AG04449 (cell line): ENCODE data around the gene PTGES3L.

ENCODE experiments used
- CTCF ChIA-PET: fragments of 350-600 bp; formaldehyde crosslinking; extraction: SDS; loops from one replicate; lab custom pipeline; 2021; ENCODE audit warnings: antibody characterized with exemption; lab: Yijun Ruan, JAX
- POLR2A ChIA-PET: fragments of 400-600, 350-600 bp; formaldehyde crosslinking; extraction: SDS; loops from one replicate; lab custom pipeline; 2020; ENCODE audit warnings: antibody characterized with exemption, inconsistent platforms; lab: Yijun Ruan, JAX
- DNase-seq: peaks from one replicate; pipeline ENCODE4 v3.0.0-alpha.2; 2010; ENCODE audit warnings: low read depth, low spot score
- H3K4me3 ChIP-seq: 2 replicates; pipeline ENCODE4 v1.5.1; 2011; ENCODE audit warnings: low read depth, mild to moderate bottlenecking, control low read depth, low read length
- TF ChIP-seq, protein P1 (sequence below): IDR thresholded peaks from one replicate; pipeline ENCODE4 v1.5.1; 2011; ENCODE audit warnings: mild to moderate bottlenecking, moderate library complexity, low read length, control low read depth, inconsistent platforms; ENCODE audit not compliant: insufficient read depth; ENCODE audit errors: missing control alignments

The PTGES3L gene

DNA sequence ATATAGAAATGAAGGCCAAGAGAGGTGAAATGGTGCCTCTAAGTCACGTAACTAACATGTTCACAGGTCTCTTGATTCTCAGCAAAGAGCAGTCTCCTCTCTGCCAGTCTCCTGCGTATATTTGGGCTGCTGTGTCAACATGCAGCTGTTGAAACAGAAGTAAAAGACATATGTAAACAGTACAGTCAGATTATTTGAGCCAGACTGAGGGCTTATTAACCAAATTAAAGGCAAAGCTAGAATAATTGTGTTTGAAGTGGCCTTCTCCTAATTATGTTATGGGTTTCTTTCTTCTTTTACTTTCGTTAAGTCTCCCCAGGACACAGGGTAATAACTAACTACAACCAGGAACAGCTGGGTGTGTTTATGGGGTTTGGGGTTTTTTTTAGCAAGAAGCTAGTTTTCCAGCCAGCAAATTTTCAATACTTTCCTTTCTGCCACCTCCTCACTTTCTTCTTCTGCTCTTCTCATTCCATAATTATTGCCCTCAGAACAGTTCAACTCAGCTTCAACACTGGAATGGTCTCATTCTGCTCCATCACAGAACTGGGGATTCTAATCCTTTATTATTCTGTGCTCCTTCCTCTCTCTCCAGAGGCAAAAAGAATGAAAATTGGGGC lies 60.9 kb downstream of the PTGES3L start:
- DNase-seq = no peak
- TF ChIP-seq, protein P1, sequence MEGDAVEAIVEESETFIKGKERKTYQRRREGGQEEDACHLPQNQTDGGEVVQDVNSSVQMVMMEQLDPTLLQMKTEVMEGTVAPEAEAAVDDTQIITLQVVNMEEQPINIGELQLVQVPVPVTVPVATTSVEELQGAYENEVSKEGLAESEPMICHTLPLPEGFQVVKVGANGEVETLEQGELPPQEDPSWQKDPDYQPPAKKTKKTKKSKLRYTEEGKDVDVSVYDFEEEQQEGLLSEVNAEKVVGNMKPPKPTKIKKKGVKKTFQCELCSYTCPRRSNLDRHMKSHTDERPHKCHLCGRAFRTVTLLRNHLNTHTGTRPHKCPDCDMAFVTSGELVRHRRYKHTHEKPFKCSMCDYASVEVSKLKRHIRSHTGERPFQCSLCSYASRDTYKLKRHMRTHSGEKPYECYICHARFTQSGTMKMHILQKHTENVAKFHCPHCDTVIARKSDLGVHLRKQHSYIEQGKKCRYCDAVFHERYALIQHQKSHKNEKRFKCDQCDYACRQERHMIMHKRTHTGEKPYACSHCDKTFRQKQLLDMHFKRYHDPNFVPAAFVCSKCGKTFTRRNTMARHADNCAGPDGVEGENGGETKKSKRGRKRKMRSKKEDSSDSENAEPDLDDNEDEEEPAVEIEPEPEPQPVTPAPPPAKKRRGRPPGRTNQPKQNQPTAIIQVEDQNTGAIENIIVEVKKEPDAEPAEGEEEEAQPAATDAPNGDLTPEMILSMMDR = no peak
- H3K4me3 ChIP-seq = no peak overlapping the region
- ChIA-PET CTCF (interaction anchor here (0.8 to 2.0 kb wide), 3 partner anchors 10 to 76 kb away, joined by 5 to 10 read pairs (median 5); no protein-coding TSS in a partner anchor), POLR2A (no interaction called here)
